Tracheal epithelial cell (primary cell): ENCODE measurements around the gene DUT. TPM values are rescaled to one million over a fixed set of nuclear protein-coding genes. Genes with fewer than 3 reads are reported as not detected.

Source experiments
- total RNA-seq: library from RNA; depleted of rRNA; stranded (reverse); fragments of >200 nt; gene quantifications from 2 replicates; pipeline ENCODE4 v1.2.1, GENCODE V29; 2014

The DUT gene
- total RNA-seq: 49.2 and 74.7 TPM in 2 replicates

GRCh38 chr15:48330855-48331795 is at the start of gene DUT:
DUT (plus strand) TSS chr15:48331429; CDS start chr15:48331516, 87 bp downstream.

Other genes starting within 250 kb of the DUT start
- not detected in 2 replicates for gene SLC24A5, start 210.4 kb upstream of the DUT start, total RNA-seq
- gene MYEF2, start 153.1 kb upstream of the DUT start, total RNA-seq: 0.43 and 4.8 TPM in 2 replicates
- not detected in 2 replicates for gene CTXN2, start 139.8 kb upstream of the DUT start, total RNA-seq
- gene SLC12A1, start 125.1 kb upstream of the DUT start, total RNA-seq: under 0.01 TPM in 1 of 2 replicates, not detected in the other